Measurements from ENCODE around the gene PHTF2.

GRCh38 chr7:77881871-77882270 lies 83.3 kb downstream of the PHTF2 start:
- TF ChIP-seq CTCF (conservative IDR thresholded peaks at IDR 0.05) (no peak), EZH2 (IDR thresholded peaks at IDR 0.05; ENCODE audit: low read depth) (no peak)

Measured in PC-9 (cell line).